ENCODE results near the gene TXNL1. TPM values are rescaled to one million over a fixed set of nuclear protein-coding genes. Genes with fewer than 3 reads are reported as not detected.

TXNL1 gene
- total and polyA plus RNA-seq, 2 of the 8 experiments (the other 6 are each of a cell fraction or from before 2014, with no cell fraction given), result 35.1 to 85.8 TPM

GRCh38 chr18:56559044-56559443 is 79.3 kb downstream of the TXNL1 start (continued):
- no peak for TF ChIP-seq ATF3 (IDR thresholded peaks at IDR 0.05; ENCODE audit: insufficient read depth, low read depth, low read length)
- TF ChIP-seq BRCA1 (IDR thresholded peaks at IDR 0.05; ENCODE audit: low read depth, low read length), result no peak
- no peak for TF ChIP-seq MAFK (IDR thresholded peaks at IDR 0.05; ENCODE audit: low read depth, low read length)
- no peak for TF ChIP-seq CHD2 (IDR thresholded peaks at IDR 0.05; ENCODE audit: low read length)
- TF ChIP-seq MAX (IDR thresholded peaks at IDR 0.05), result no peak

Measured in H1 (cell line).